GM12878 (cell line): ENCODE results near the gene CNGA1. TPM values are rescaled to one million over a fixed set of nuclear protein-coding genes. Genes with fewer than 3 reads are reported as not detected.

ENCODE experiments used
- ATAC-seq: fragments of 200-7000 bp; cut with Tn5 transposase; 3 replicates; pipeline ENCODE4 v1.9.1; 2020; ENCODE audit warnings: mild to moderate bottlenecking, moderate library complexity
- BruUV-seq: library from RNA; stranded (reverse); fragments of 400-500 nt; replicated peaks from 2 replicates; lab custom pipeline; 2021; lab: Mats Ljungman, UMichigan
- CTCF ChIA-PET: fragments of 300-600 bp; sonication (Branson Sonifier 250); formaldehyde crosslinking; extraction: SDS; loops from one replicate; lab custom pipeline; 2021; ENCODE audit warnings: inconsistent platforms; lab: Yijun Ruan, JAX
- POLR2A ChIA-PET: fragments of 350-600 bp; formaldehyde crosslinking; extraction: SDS; loops from one replicate; lab custom pipeline; 2021; ENCODE audit warnings: inconsistent platforms; lab: Charles Lee
- RAD21 ChIA-PET: fragments of 300-600 bp; sonication (Branson Sonifier 250); formaldehyde crosslinking; loops from one replicate; lab custom pipeline; 2023; ENCODE audit warnings: antibody characterized with exemption; ENCODE audit not compliant: unreplicated experiment; lab: Charles Lee
- SMC1A ChIA-PET: fragments of 300-600 bp; sonication (Branson Sonifier 250); formaldehyde crosslinking; loops from one replicate; lab custom pipeline; 2023; ENCODE audit not compliant: unreplicated experiment, uncharacterized antibody; lab: Charles Lee
- DNase-seq: peaks from one replicate; pipeline ENCODE4 v3.0.0-alpha.2; 2011; ENCODE audit warnings: low read depth, low spot score
- FAIRE-seq: peaks from 3 replicates; lab custom pipeline; 2011; peaks lifted over from hg19 to GRCh38; lab: Jason Lieb, UNC
- H2AFZ ChIP-seq: 2 replicates; pipeline ENCODE4 v1.6.0; 2011; ENCODE audit warnings: low read depth, low read length, control low read depth; ENCODE audit not compliant: control insufficient read depth
- H3K27ac ChIP-seq: 2 replicates; pipeline ENCODE4 v1.5.1; 2011; ENCODE audit warnings: control low read depth; ENCODE audit not compliant: control insufficient read depth, insufficient read depth
- H3K27me3 ChIP-seq, 2 experiments: replicated peaks in 1 of 2; 2 replicates each; pipeline versions ENCODE4 v1.6.0 to v1.6.1; 2011; ENCODE audit warnings: low read length in 1 of 2; ENCODE audit not compliant: control insufficient read depth in 2 of 2, insufficient read depth in 2 of 2
- H3K36me3 ChIP-seq, 2 experiments: 2 replicates each; pipeline ENCODE4 v1.5.1; 2011; ENCODE audit warnings: low read length in 1 of 2; ENCODE audit not compliant: control insufficient read depth in 2 of 2, insufficient read depth in 2 of 2
- H3K4me1 ChIP-seq: 2 replicates; pipeline ENCODE4 v1.6.1; 2011; ENCODE audit warnings: mild to moderate bottlenecking, low read length, moderate library complexity, mixed read lengths; ENCODE audit not compliant: control insufficient read depth, insufficient read depth
- H3K4me2 ChIP-seq: 2 replicates; pipeline ENCODE4 v1.6.0; 2011; ENCODE audit warnings: control low read depth; ENCODE audit not compliant: control insufficient read depth, insufficient read depth
- H3K4me3 ChIP-seq: fragments of 200-600 bp; sonication (generic); 2 replicates; pipeline ENCODE4 v1.5.1; 2016
- H3K79me2 ChIP-seq: 2 replicates; pipeline ENCODE4 v1.6.0; 2011; ENCODE audit warnings: low read length; ENCODE audit not compliant: control insufficient read depth, insufficient read depth
- H3K9ac ChIP-seq: 2 replicates; pipeline ENCODE4 v1.8.0; 2011; ENCODE audit warnings: low read length, control low read depth, mixed read lengths; ENCODE audit not compliant: control insufficient read depth, insufficient read depth
- H3K9me3 ChIP-seq: replicated peaks from 3 replicates; pipeline ENCODE4 v1.5.1; 2011; ENCODE audit warnings: mild to moderate bottlenecking, low read length; ENCODE audit not compliant: control insufficient read depth, insufficient read depth
- H4K20me1 ChIP-seq: 2 replicates; pipeline ENCODE4 v1.6.0; 2011; ENCODE audit not compliant: control insufficient read depth, insufficient read depth
- CREB1 ChIP-seq: IDR thresholded peaks from 2 replicates; pipeline ENCODE4 v1.6.1; 2012; ENCODE audit warnings: low read depth, mild to moderate bottlenecking, inconsistent platforms
- CTCF ChIP-seq, 3 experiments: IDR thresholded peaks in 2 of 3; conservative IDR thresholded peaks in 1 of 3; 2 replicates each; pipeline ENCODE4 v1.5.1; 2011; ENCODE audit warnings: low read depth in 3 of 3, low read length in 3 of 3, mild to moderate bottlenecking in 3 of 3, control low read depth in 2 of 3, moderate library complexity in 2 of 3, inconsistent platforms in 1 of 3, mixed read lengths in 1 of 3; ENCODE audit not compliant: control insufficient read depth in 2 of 3, insufficient read depth in 1 of 3; ENCODE audit errors: extremely low read depth in 1 of 3
- IRF5 ChIP-seq: fragments of 450-650 bp; IDR thresholded peaks from 2 replicates; pipeline ENCODE4 v1.6.1; 2017; ENCODE audit warnings: borderline replicate concordance
- MEF2B ChIP-seq: fragments of 450-650 bp; IDR thresholded peaks from 2 replicates; pipeline ENCODE4 v1.6.1; 2018; ENCODE audit warnings: mild to moderate bottlenecking, moderate library complexity; ENCODE audit not compliant: partially characterized antibody, poor library complexity, severe bottlenecking
- RAD51 ChIP-seq: fragments of 450-650 bp; IDR thresholded peaks from 2 replicates; pipeline ENCODE4 v1.6.1; 2016; ENCODE audit warnings: moderate library complexity, mild to moderate bottlenecking, inconsistent platforms
- RELB ChIP-seq: fragments of 450-650 bp; IDR thresholded peaks from 2 replicates; pipeline ENCODE4 v1.6.1; 2017; ENCODE audit warnings: low read depth, mild to moderate bottlenecking, moderate library complexity
- RFX5 ChIP-seq: IDR thresholded peaks from 2 replicates; pipeline ENCODE4 v1.6.1; 2011; ENCODE audit warnings: low read depth, low read length, improper control_type of control experiment
- SPI1 ChIP-seq: IDR thresholded peaks from 2 replicates; pipeline ENCODE4 v1.6.1; 2011; ENCODE audit warnings: low read depth, mild to moderate bottlenecking, low read length, moderate library complexity, borderline replicate concordance; ENCODE audit not compliant: insufficient read depth
- USF1 ChIP-seq: IDR thresholded peaks from 2 replicates; pipeline ENCODE4 v1.6.1; 2011; ENCODE audit warnings: borderline replicate concordance, low read depth, mild to moderate bottlenecking, moderate library complexity, mixed read lengths, low read length; ENCODE audit not compliant: insufficient read depth; ENCODE audit errors: extremely low read length
- USF2 ChIP-seq: IDR thresholded peaks from 2 replicates; pipeline ENCODE4 v1.6.1; 2011; ENCODE audit warnings: low read depth, low read length, improper control_type of control experiment, borderline replicate concordance
- ZNF24 ChIP-seq: fragments of 450-650 bp; IDR thresholded peaks from 2 replicates; pipeline ENCODE4 v1.6.1; 2017; ENCODE audit warnings: antibody characterized with exemption, mild to moderate bottlenecking
- WGBS: methylation state at CpG from one replicate; pipeline ENCODE4 v1.1.6; 2016; ENCODE audit warnings: low lambda C conversion rate; ENCODE audit not compliant: insufficient replicate concordance, insufficient coverage; ENCODE audit errors: missing lambda C conversion rate; 5-methylcytosine and 5-hydroxymethylcytosine counted together
- in situ Hi-C: fragments of 300-500 bp; cut with MboI; formaldehyde crosslinking; loops from 9 replicates; pipeline ENCODE4 v1.14.3; 2018; ENCODE audit warnings: mixed read lengths
- intact Hi-C: fragments of 100-400 bp; cut with micrococcal nuclease; formaldehyde crosslinking; loops from one replicate; pipeline ENCODE4 v1.14.2; 2022; ENCODE audit not compliant: unreplicated experiment
- polyA plus RNA-seq, 11 experiments: library from polyadenylated mRNA; depleted of rRNA in 4 of 11; unstranded in 6 of 11; stranded (reverse) in 5 of 11; fragments of >200 nt; fragmentation: Nextera tagmentation in 4 of 11; fragmentation: Illumina TruSeq in 1 of 11; extraction: Ambion mirVana in 4 of 11; extraction: Trizol in 1 of 11; gene quantifications; 1 replicate in 1 of 11; 2 replicates in 10 of 11; pipeline versions ENCODE4 v1.2.1 to v1.2.3, GENCODE V29; 2011 to 2016; ENCODE audit warnings: inconsistent platforms in 2 of 11, missing spikeins in 2 of 11, low read depth in 1 of 11
- total RNA-seq, 4 experiments: library from RNA; depleted of rRNA in 3 of 4; stranded (reverse); fragments of >200 nt in 3 of 4; fragmentation: Illumina TruSeq in 1 of 4; extraction: Trizol in 1 of 4; gene quantifications; 2 replicates each; pipeline versions ENCODE4 v1.2.1 to v1.2.3, GENCODE V29; 2013 to 2021

The CNGA1 gene
- total and polyA plus RNA-seq, 10 of the 15 experiments (the other 5 are each of a cell fraction or from before 2014, with no cell fraction given): 0.38 to 14.2 (median 5.1) TPM

- SMC1A ChIA-PET: interaction anchor here (0.7 kb wide), 1 partner anchor 57 kb away, joined by 3 read pairs; no protein-coding TSS in a partner anchor
- Histone ChIP-seq H3K9me3 (no peaks in the 10 kb centered on the region), H4K20me1 (no peaks in the 10 kb centered on the region), H3K4me1 (0 out of 2 replicates have a peak, but pooled peaks cover 6% of the 10 kb centered on the region), H3K79me2 (no peaks in the 10 kb centered on the region), H3K27ac (no peak overlapping the region), H3K36me3 (no peaks in the 10 kb centered on the region), H3K4me3 (no peak overlapping the region), H2AFZ (peak overlapping the region; percentile 11; the same call in 1 of the 2 replicates), H3K4me2 (no peak overlapping the region), H3K27me3 (no peaks in the 10 kb centered on the region), H3K9ac (no peak overlapping the region)
- CTCF ChIA-PET: interaction anchor here (0.7 to 0.8 kb wide), 2 partner anchors 31 to 115 kb away, joined by 3 read pairs; no protein-coding TSS in a partner anchor
- POLR2A ChIA-PET: no interaction called here
- 33% methylated on average over 1 of the region's 1 CpG for WGBS
- DNase-seq: peak; percentile 9
- RAD21 ChIA-PET: no interaction called here
- BruUV-seq: no TSS peak
- in situ Hi-C loops (no loop called here), intact Hi-C loops (no loop called here)
- peak; percentile 89 for ATAC-seq
- FAIRE-seq: no peak
- TF ChIP-seq USF2 (peak; percentile 25; the same call in 1 of the 2 replicates), USF1 (no peak), SPI1 (peak; percentile 32; the same call in 1 of the 2 replicates), ZNF24 (no peak), RAD51 (peak; percentile 79), CTCF (IDR thresholded peaks at IDR 0.05 in 2 of 3, conservative IDR thresholded peaks at IDR 0.05 in 1 of 3; ENCODE audit: control insufficient read depth in 2 of 3, extremely low read depth in 1 of 3, insufficient read depth in 1 of 3, low read depth in 3 of 3, low read length in 3 of 3) (no peak), CREB1 (no peak), RFX5 (no peak), IRF5 (no peak), RELB (peak; percentile 59; the same call in 1 of the 2 replicates), MEF2B (peak; percentile 57)
Observed at GRCh38 chr4:47972181-47972580, 44.3 kb downstream of the CNGA1 start.
